HepG2 (cell line): ENCODE results near the gene CAMKMT. TPM values are rescaled to one million over a fixed set of nuclear protein-coding genes. Genes with fewer than 3 reads are reported as not detected.

Experiments used
- ATAC-seq: fragments of 200-7000 bp; cut with Tn5 transposase; 3 replicates; pipeline ENCODE4 v1.9.1; 2020; ENCODE audit warnings: mild to moderate bottlenecking, moderate library complexity
- BruUV-seq: library from RNA; stranded (reverse); fragments of 400-500 nt; replicated peaks from 2 replicates; lab custom pipeline; 2021; lab: Mats Ljungman, UMichigan
- CTCF ChIA-PET: fragments of 300-600 bp; formaldehyde crosslinking; extraction: SDS; loops from one replicate; lab custom pipeline; 2021; ENCODE audit warnings: low total read pairs, inconsistent platforms, low intra/inter-chr PET ratio; lab: Yijun Ruan, JAX
- POLR2A ChIA-PET: fragments of 350-600 bp; sonication (Branson Sonifier 250); formaldehyde crosslinking; loops from one replicate; lab custom pipeline; 2020; ENCODE audit warnings: antibody characterized with exemption, inconsistent platforms; lab: Yijun Ruan, JAX
- DNase-seq: peaks from one replicate; pipeline ENCODE4 v3.0.0-alpha.2; 2015; ENCODE audit warnings: low spot score
- FAIRE-seq: peaks from 3 replicates; lab custom pipeline; 2011; peaks lifted over from hg19 to GRCh38; lab: Jason Lieb, UNC
- H2AFZ ChIP-seq: one replicate; pipeline ENCODE4 v1.6.1; 2011; ENCODE audit warnings: low read length, inconsistent platforms
- H3K27ac ChIP-seq: fragments of 300-600 bp; 3 replicates; pipeline ENCODE4 v1.8.0; 2011; ENCODE audit warnings: mixed run types, mild to moderate bottlenecking, mixed read lengths, low read length, inconsistent platforms; ENCODE audit not compliant: insufficient read depth; ENCODE audit errors: extremely low read length
- H3K27me3 ChIP-seq, 2 experiments: fragments of 200-600 bp in 1 of 2; 2 replicates in 1 of 2; 3 replicates in 1 of 2; pipeline versions ENCODE4 v1.6.0 to v1.8.0; 2011; ENCODE audit warnings: low read length in 2 of 2, mild to moderate bottlenecking in 2 of 2, moderate library complexity in 2 of 2, inconsistent platforms in 1 of 2; ENCODE audit not compliant: insufficient read depth in 2 of 2, control insufficient read depth in 1 of 2
- H3K36me3 ChIP-seq, 2 experiments: fragments of 200-600 bp in 1 of 2; replicated peaks in 1 of 2; 2 replicates in 1 of 2; 3 replicates in 1 of 2; pipeline versions ENCODE4 v1.5.1 to v1.8.0; 2011; ENCODE audit warnings: low read length in 2 of 2, inconsistent platforms in 1 of 2; ENCODE audit not compliant: insufficient read depth in 2 of 2, control insufficient read depth in 1 of 2
- H3K4me1 ChIP-seq: 2 replicates; pipeline ENCODE4 v1.5.1; 2012; ENCODE audit warnings: low read length, inconsistent platforms; ENCODE audit not compliant: insufficient read depth
- H3K4me2 ChIP-seq: 2 replicates; pipeline ENCODE4 v1.6.0; 2011; ENCODE audit warnings: low read depth, low read length, inconsistent platforms
- H3K4me3 ChIP-seq, 3 experiments: fragments of 200-600 bp in 1 of 3; sonication (generic), shearing (Covaris generic) in 1 of 3; replicated peaks in 1 of 3; 2 replicates each; pipeline ENCODE4 v1.5.1; 2011 to 2016; ENCODE audit warnings: low read length in 3 of 3, inconsistent platforms in 2 of 3, low read depth in 2 of 3, mild to moderate bottlenecking in 2 of 3, control low read depth in 1 of 3, mixed read lengths in 1 of 3; ENCODE audit not compliant: insufficient read depth in 1 of 3
- H3K79me2 ChIP-seq: one replicate; pipeline ENCODE4 v1.6.1; 2011; ENCODE audit warnings: low read length, inconsistent platforms; ENCODE audit not compliant: insufficient read depth
- H3K9ac ChIP-seq: 2 replicates; pipeline ENCODE4 v1.6.0; 2011; ENCODE audit warnings: mild to moderate bottlenecking, low read depth, low read length, inconsistent platforms; ENCODE audit not compliant: insufficient read depth
- H3K9me3 ChIP-seq: 2 replicates; pipeline ENCODE4 v1.5.1; 2012; ENCODE audit warnings: mild to moderate bottlenecking, low read length
- H4K20me1 ChIP-seq: 2 replicates; pipeline ENCODE4 v1.6.0; 2011; ENCODE audit warnings: inconsistent platforms, mild to moderate bottlenecking, low read length, moderate library complexity; ENCODE audit not compliant: insufficient read depth
- CEBPB ChIP-seq: IDR thresholded peaks from 2 replicates; pipeline ENCODE4 v1.6.1; 2011; ENCODE audit warnings: low read depth, low read length, improper control_type of control experiment, borderline replicate concordance
- ISX ChIP-seq: sonication (generic); formaldehyde crosslinking; conservative IDR thresholded peaks from 2 replicates; pipeline ENCODE4 v1.5.0; 2020; ENCODE audit warnings: missing genetic modification reagents
- TOE1 ChIP-seq: sonication (generic); formaldehyde crosslinking; IDR thresholded peaks from 2 replicates; pipeline ENCODE4 v1.4.0; 2020; ENCODE audit warnings: mild to moderate bottlenecking, missing genetic modification reagents
- ZNF383 ChIP-seq: sonication (generic); formaldehyde crosslinking; IDR thresholded peaks from 2 replicates; pipeline ENCODE4 v1.4.0; 2020; ENCODE audit warnings: missing genetic modification reagents, mild to moderate bottlenecking, borderline replicate concordance
- ZNF788 ChIP-seq: sonication (generic); formaldehyde crosslinking; IDR thresholded peaks from 2 replicates; pipeline ENCODE4 v1.5.0; 2020; ENCODE audit warnings: mild to moderate bottlenecking, missing genetic modification reagents, borderline replicate concordance
- WGBS: methylation state at CpG from one replicate; pipeline ENCODE4 v1.1.6; 2017; ENCODE audit warnings: low lambda C conversion rate; 5-methylcytosine and 5-hydroxymethylcytosine counted together
- in situ Hi-C: cut with HindIII; loops from 2 replicates; pipeline ENCODE4 v1.10.0; 2017; ENCODE audit warnings: low pct_unique_long_range_greater_than_20kb; ENCODE audit not compliant: extremely low pct_ligation_motif_present
- intact Hi-C: fragments of 100-400 bp; cut with micrococcal nuclease; formaldehyde crosslinking; loops from one replicate; pipeline ENCODE4 v1.10.0; 2022; ENCODE audit not compliant: unreplicated experiment
- polyA plus RNA-seq, 8 experiments: library from polyadenylated mRNA; depleted of rRNA in 3 of 8; stranded (reverse) in 7 of 8; unstranded in 1 of 8; fragments of >200 nt; fragmentation: Illumina TruSeq in 4 of 8; extraction: Trizol in 4 of 8; gene quantifications; 2 replicates each; pipeline versions ENCODE4 v1.2.1 to v1.2.3, GENCODE V29; 2011 to 2016; ENCODE audit warnings: low read depth in 4 of 8, missing spikeins in 1 of 8, mixed read lengths in 1 of 8; ENCODE audit not compliant: insufficient read depth in 1 of 8
- total RNA-seq, 5 experiments: library from RNA; depleted of rRNA; stranded (reverse); fragments of >200 nt; fragmentation: Illumina TruSeq; extraction: Trizol; gene quantifications; 2 replicates each; pipeline ENCODE4 v1.2.3, GENCODE V29; 2016; ENCODE audit warnings: low read depth in 1 of 5

Gene CAMKMT
- total and polyA plus RNA-seq, 2 of the 13 experiments (the other 11 are each of a cell fraction or from before 2014, with no cell fraction given) = 6.9 to 20.8 TPM

DNA sequence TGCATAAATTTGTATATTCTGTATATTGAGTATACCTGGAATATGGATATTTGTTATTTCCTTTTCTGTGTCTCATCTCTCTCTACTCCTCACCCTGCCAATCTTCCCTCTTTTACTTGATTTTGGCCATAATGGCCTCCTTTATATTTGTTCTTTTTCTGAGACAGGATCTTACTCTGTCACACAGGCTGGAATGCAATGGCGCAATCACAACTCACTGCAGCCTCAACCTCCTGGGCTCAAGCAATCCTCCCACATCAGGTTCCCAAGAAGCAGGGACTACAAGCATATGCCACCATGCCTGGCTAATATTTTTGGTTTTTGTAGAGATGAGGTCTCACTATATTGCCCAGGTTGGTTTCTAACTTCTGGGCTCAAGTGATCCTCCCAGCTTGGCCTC lies 30.9 kb upstream of the CAMKMT start (continued):
- TF ChIP-seq TOE1 (CRISPR knock-in tag) = no peak
- peak; percentile 75 for TF ChIP-seq CEBPB

GRCh38 chr2:44333994-44334393 lies 27.8 kb upstream of the CAMKMT start:
- H3K4me1 ChIP-seq = no peaks in the 10 kb centered on the region
- TF ChIP-seq ZNF788 (CRISPR knock-in tag) = no peak
- no peak overlapping the region for H3K4me3 ChIP-seq
- FAIRE-seq (no peak), ATAC-seq (no peak), DNase-seq (no peak)
- H3K4me2 ChIP-seq = no peak overlapping the region
- 98% methylated on average over 1 of the region's 1 CpG for WGBS
- no TSS peak for BruUV-seq
- in situ Hi-C loops = no loop called here
- intact Hi-C loops = no loop called here
- H3K9me3 ChIP-seq = no peaks in the 10 kb centered on the region
- H3K9ac ChIP-seq = no peak overlapping the region; the same call in 1 of the 2 replicates
- peaks cover 9 to 52% of the 10 kb centered on the region in 2 experiments for H3K36me3 ChIP-seq
- H3K27ac ChIP-seq = no peak overlapping the region
- H2AFZ ChIP-seq = no peak overlapping the region
- CTCF ChIA-PET = no interaction called here
- no peaks in the 10 kb centered on the region for H4K20me1 ChIP-seq
- no peaks in the 10 kb centered on the region for H3K27me3 ChIP-seq
- H3K79me2 ChIP-seq = no peaks in the 10 kb centered on the region
- POLR2A ChIA-PET = no interaction called here

- intact Hi-C loops (no loop called here), in situ Hi-C loops (no loop called here)
- Histone ChIP-seq H2AFZ (no peak overlapping the region), H3K9ac (no peak overlapping the region), H3K4me3 (no peak overlapping the region), H3K36me3 (peaks cover 9 to 50% of the 10 kb centered on the region in 2 experiments), H3K4me2 (no peak overlapping the region), H3K27me3 (no peaks in the 10 kb centered on the region), H3K9me3 (no peaks in the 10 kb centered on the region), H3K4me1 (no peaks in the 10 kb centered on the region), H4K20me1 (no peaks in the 10 kb centered on the region), H3K27ac (no peak overlapping the region), H3K79me2 (no peaks in the 10 kb centered on the region)
- CTCF ChIA-PET = no interaction called here
- peak; percentile 70 for FAIRE-seq
- BruUV-seq = no TSS peak
- TF ChIP-seq ISX (CRISPR knock-in tag) = no peak
- no peak for TF ChIP-seq ZNF383 (CRISPR knock-in tag)
- POLR2A ChIA-PET = no interaction called here
- ATAC-seq = no peak
- DNase-seq = no peak
- WGBS = 93% methylated on average over 2 of the region's 2 CpGs
Measured at GRCh38 chr2:44335806-44336538, 25.8 kb upstream of the CAMKMT start.
